Mesodermal cell (in vitro differentiated cells): Measurements from ENCODE around the gene ARHGAP18.

ENCODE experiments used
- H3K27ac ChIP-seq: 2 replicates; pipeline ENCODE4 v1.7.0; 2013; ENCODE audit warnings: mild to moderate bottlenecking, low read depth, low read length, moderate library complexity; ENCODE audit not compliant: severe bottlenecking
- H3K36me3 ChIP-seq: 2 replicates; pipeline ENCODE4 v1.7.1; 2013; ENCODE audit warnings: mild to moderate bottlenecking, low read length, moderate library complexity; ENCODE audit not compliant: control insufficient read depth, insufficient read depth
- H3K4me1 ChIP-seq: one replicate; pipeline ENCODE4 v1.7.1; 2013; ENCODE audit warnings: mild to moderate bottlenecking, low read length; ENCODE audit not compliant: insufficient read depth, control insufficient read depth, poor library complexity, severe bottlenecking
- H3K4me3 ChIP-seq: 2 replicates; pipeline ENCODE4 v1.7.0; 2013; ENCODE audit warnings: low read length, control low read depth, mild to moderate bottlenecking; ENCODE audit not compliant: insufficient read depth, poor library complexity, severe bottlenecking; ENCODE audit errors: extremely low read depth
- H3K9me3 ChIP-seq: 2 replicates; pipeline ENCODE4 v1.7.1; 2013; ENCODE audit warnings: mild to moderate bottlenecking, low read length, moderate library complexity; ENCODE audit not compliant: control insufficient read depth
- WGBS, 2 experiments: methylation state at CpG; one replicate each; pipeline ENCODE4 v1.1.5; 2013; ENCODE audit warnings: missing lambda C conversion rate in 2 of 2; ENCODE audit not compliant: insufficient coverage in 2 of 2; 5-methylcytosine and 5-hydroxymethylcytosine counted together

Gene ARHGAP18

GRCh38 chr6:129615020-129615419, 95.0 kb downstream of the ARHGAP18 start:
- H3K4me3 ChIP-seq, result no peak overlapping the region
- no peaks in the 10 kb centered on the region for H3K9me3 ChIP-seq
- no peaks in the 10 kb centered on the region for H3K36me3 ChIP-seq
- WGBS, 2 experiments, result 92 to 100% methylated on average over 1 of the region's 1 CpG
- no peak overlapping the region for H3K27ac ChIP-seq
- no peaks in the 10 kb centered on the region for H3K4me1 ChIP-seq

DNA sequence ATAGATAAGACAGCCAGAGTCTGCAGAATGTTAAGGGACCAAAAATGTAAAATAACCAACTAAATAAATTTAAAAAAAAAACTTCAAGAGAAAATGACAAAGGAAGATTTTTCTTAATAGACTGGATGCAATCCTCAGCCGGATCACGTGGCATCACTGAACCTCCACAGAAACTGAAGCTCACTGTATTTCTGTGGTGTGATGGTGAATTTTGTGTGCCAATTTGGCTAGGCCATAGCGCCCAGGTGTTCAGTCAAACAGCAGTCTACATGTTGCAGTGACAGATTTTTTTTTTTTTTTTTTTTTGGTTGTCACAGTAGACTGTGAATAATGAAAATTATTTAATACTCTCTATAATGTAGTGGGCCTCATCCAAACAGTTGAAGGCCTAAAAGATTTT, 95.5 kb downstream of the ARHGAP18 start:
- no peak overlapping the region for H3K4me3 ChIP-seq
- no peaks in the 10 kb centered on the region for H3K4me1 ChIP-seq
- no peak overlapping the region for H3K27ac ChIP-seq
- WGBS, 2 experiments, result 90 to 91% methylated on average over 2 of the region's 3 CpGs
- no peaks in the 10 kb centered on the region for H3K9me3 ChIP-seq
- H3K36me3 ChIP-seq, result no peaks in the 10 kb centered on the region

DNA sequence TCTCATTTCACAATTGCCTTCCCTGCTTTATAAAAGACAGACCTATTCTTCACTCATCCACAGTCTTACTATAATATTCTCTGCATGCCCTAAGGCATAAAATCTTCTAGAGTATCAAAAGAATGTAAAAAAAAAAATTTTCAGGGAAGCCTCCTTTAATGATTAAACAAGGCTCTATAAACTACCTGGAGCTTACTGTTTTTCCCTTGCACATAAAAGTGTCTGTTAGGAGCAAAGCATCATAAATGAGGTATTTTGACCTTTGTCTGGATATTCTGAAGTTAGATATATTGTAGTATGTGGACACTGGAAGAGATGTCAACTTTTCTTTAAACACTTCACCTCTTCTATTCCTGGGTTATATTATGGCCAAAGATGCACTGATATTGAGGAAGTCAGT, 97.5 kb downstream of the ARHGAP18 start:
- no peaks in the 10 kb centered on the region for H3K9me3 ChIP-seq
- H3K27ac ChIP-seq, result no peak overlapping the region
- H3K4me3 ChIP-seq, result no peak overlapping the region
- no peaks in the 10 kb centered on the region for H3K36me3 ChIP-seq
- no peaks in the 10 kb centered on the region for H3K4me1 ChIP-seq

DNA sequence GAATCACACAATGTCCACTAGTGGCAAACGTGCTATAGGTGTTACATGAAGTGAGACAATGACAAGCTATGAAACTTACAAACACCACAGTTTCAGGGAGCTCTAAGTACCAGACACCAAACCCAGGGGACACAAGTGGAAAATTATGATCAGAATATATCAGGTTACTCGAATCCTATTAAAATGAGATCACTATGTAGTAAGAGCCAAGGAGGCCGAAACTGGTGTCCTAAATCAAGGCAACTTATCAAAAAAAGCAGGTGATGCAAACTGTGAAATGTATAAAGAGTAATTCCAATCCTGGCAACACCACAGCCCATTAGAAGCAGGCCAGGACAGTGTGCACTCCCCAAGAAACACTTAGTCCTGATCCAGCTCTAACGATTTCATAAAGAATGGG, 100.3 kb downstream of the ARHGAP18 start:
- no peaks in the 10 kb centered on the region for H3K4me1 ChIP-seq
- no peaks in the 10 kb centered on the region for H3K9me3 ChIP-seq
- H3K36me3 ChIP-seq, result no peaks in the 10 kb centered on the region
- no peak overlapping the region for H3K4me3 ChIP-seq
- 100% methylated on average over 2 of the region's 4 CpGs; no CpG with 5 or more reads in 1 of the 2 experiments for WGBS, 2 experiments
- H3K27ac ChIP-seq, result no peak overlapping the region

- Histone ChIP-seq H3K4me1 (no peaks in the 10 kb centered on the region), H3K27ac (no peak overlapping the region), H3K4me3 (no peak overlapping the region), H3K9me3 (no peaks in the 10 kb centered on the region), H3K36me3 (no peaks in the 10 kb centered on the region)
- WGBS, 2 experiments, result 100% methylated on average over 2 of the region's 3 CpGs
Measured at GRCh38 chr6:129608886-129609537, 101.0 kb downstream of the ARHGAP18 start.

DNA sequence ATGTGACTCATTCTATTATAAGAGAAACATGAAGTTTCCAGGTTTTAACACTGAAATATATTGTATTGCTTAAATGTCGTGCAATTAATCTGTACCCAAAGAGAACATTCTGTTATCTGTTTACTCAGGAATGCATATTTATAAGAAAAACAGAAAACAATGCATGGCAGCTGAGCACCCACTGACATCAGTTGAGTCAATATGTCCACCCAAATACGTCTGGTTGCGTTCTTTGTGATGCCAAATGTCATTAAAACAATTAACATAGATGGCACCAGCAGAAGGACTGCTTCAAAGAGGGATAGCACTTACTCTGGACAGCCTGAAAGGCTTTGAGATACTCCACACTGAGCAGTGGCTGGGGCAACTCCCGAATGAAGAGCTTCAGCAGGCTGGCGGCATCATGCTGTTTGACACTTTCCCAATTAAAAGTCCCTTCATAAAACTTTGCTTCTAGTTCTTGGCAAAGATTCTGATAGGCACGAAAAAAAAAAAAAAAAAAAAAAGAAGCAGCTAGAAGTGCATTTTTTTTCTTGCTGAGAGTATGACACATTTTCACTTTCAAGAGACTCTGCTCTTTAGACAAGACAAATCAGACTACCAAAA, 102.3 kb downstream of the ARHGAP18 start:
- Histone ChIP-seq H3K4me3 (no peak overlapping the region), H3K9me3 (no peaks in the 10 kb centered on the region), H3K4me1 (no peaks in the 10 kb centered on the region), H3K36me3 (no peaks in the 10 kb centered on the region), H3K27ac (no peak overlapping the region)
- 59 to 85% methylated on average over 2 to 3 of the region's 6 CpGs for WGBS, 2 experiments

DNA sequence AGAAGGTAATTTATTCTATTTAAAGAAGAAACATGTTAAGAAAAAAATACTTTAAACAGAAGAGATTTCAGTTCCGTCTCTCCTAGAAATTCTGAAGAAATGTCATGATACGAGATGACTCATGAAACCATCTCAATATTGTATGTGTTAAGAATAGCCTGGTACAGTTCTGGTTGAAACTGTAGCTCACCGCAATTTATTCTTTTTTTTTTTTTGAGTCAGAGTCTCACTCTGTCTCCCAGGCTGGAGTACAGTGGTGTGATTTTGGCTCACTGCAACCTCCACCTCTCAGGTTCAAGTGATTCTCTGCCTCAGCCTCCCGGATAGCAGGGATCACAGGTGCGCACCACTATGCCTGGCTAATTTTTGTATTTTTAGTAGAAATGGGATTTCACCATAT, 103.3 kb downstream of the ARHGAP18 start:
- H3K4me3 ChIP-seq, result no peak overlapping the region
- 72 to 81% methylated on average over 4 of the region's 5 CpGs for WGBS, 2 experiments
- no peaks in the 10 kb centered on the region for H3K9me3 ChIP-seq
- no peak overlapping the region for H3K27ac ChIP-seq
- H3K36me3 ChIP-seq, result no peaks in the 10 kb centered on the region
- H3K4me1 ChIP-seq, result no peaks in the 10 kb centered on the region

GRCh38 chr6:129605967-129606366, 104.0 kb downstream of the ARHGAP18 start:
- no peak overlapping the region for H3K27ac ChIP-seq
- H3K9me3 ChIP-seq, result no peaks in the 10 kb centered on the region
- H3K36me3 ChIP-seq, result no peaks in the 10 kb centered on the region
- no peak overlapping the region for H3K4me3 ChIP-seq
- H3K4me1 ChIP-seq, result no peaks in the 10 kb centered on the region
- 95 to 97% methylated on average over 6 of the region's 7 CpGs for WGBS, 2 experiments

- Histone ChIP-seq H3K4me3 (no peak overlapping the region), H3K36me3 (no peaks in the 10 kb centered on the region), H3K27ac (no peak overlapping the region), H3K9me3 (no peaks in the 10 kb centered on the region), H3K4me1 (no peaks in the 10 kb centered on the region)
- WGBS, 2 experiments, result no CpG with 5 or more reads among the region's 1 CpG
Measured at GRCh38 chr6:129605095-129605494, 104.9 kb downstream of the ARHGAP18 start.

DNA sequence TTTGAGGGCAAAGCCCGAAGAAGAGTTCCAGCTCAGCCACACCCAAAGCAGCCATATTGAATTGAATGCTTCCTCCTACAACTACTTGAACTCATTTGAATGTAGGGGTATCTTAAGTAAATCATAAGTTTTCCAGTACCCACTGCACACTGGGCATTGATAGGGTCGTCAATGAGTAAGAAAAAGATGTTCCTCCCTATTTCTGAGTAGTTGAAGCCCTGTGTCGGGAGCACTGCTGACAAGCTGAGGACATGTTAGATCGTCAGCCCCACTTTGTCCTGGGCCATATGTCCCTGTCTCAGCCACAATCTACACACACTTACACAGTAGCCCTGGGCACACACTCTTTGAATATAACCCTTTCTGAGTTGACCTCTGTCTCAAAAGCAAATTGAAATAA, 105.7 kb downstream of the ARHGAP18 start:
- H3K4me1 ChIP-seq, result no peaks in the 10 kb centered on the region
- 94 to 96% methylated on average over 3 of the region's 4 CpGs for WGBS, 2 experiments
- no peak overlapping the region for H3K4me3 ChIP-seq
- H3K9me3 ChIP-seq, result no peaks in the 10 kb centered on the region
- no peak overlapping the region for H3K27ac ChIP-seq
- no peaks in the 10 kb centered on the region for H3K36me3 ChIP-seq

GRCh38 chr6:129603741-129604140, 106.2 kb downstream of the ARHGAP18 start:
- Histone ChIP-seq H3K27ac (no peak overlapping the region), H3K4me3 (no peak overlapping the region), H3K9me3 (no peaks in the 10 kb centered on the region), H3K36me3 (no peaks in the 10 kb centered on the region), H3K4me1 (no peaks in the 10 kb centered on the region)
- WGBS, 2 experiments, result 83% methylated on average over 1 of the region's 2 CpGs; no CpG with 5 or more reads in 1 of the 2 experiments
